ENCODE results near the gene ARHGEF12. TPM values are rescaled to one million over a fixed set of nuclear protein-coding genes. Genes with fewer than 3 reads are reported as not detected.

ARHGEF12 gene
- total and polyA plus RNA-seq, 2 experiments from 2014 or later: 9.0 to 38.9 TPM

- no peak overlapping the region for H3K27ac Mint-ChIP-seq
- H3K36me3 ChIP-seq (ENCODE audit: insufficient read depth): no peaks in the 10 kb centered on the region
- 0 out of 2 replicates have a peak, but pooled peaks cover 3% of the 10 kb centered on the region for H3F3A ChIP-seq (replicated peaks; ENCODE audit: low read depth)
- peaks cover 32% of the 10 kb centered on the region for H3K4me1 Mint-ChIP-seq
- TF ChIP-seq ZNF114 (CRISPR knock-in tag; IDR thresholded peaks at IDR 0.05) (no peak), STAT1 (IDR thresholded peaks at IDR 0.05; ENCODE audit: unreplicated experiment) (no peak), ZNF331 (CRISPR knock-in tag; IDR thresholded peaks at IDR 0.05; ENCODE audit: low read depth) (no peak), NANOG (IDR thresholded peaks at IDR 0.05; ENCODE audit: borderline replicate concordance) (no peak), ZNF462 (CRISPR knock-in tag; IDR thresholded peaks at IDR 0.05) (no peak), CREB1 (CRISPR knock-in tag; IDR thresholded peaks at IDR 0.05; ENCODE audit: low read depth) (no peak), EZH2phosphoT487 (IDR thresholded peaks at IDR 0.05; ENCODE audit: unreplicated experiment) (no peak), EZH2 (IDR thresholded peaks at IDR 0.05; ENCODE audit: low read depth, unreplicated experiment) (no peak), POLR2AphosphoS5 (IDR thresholded peaks at IDR 0.05; ENCODE audit: low read depth) (no peak), JUNB (IDR thresholded peaks at IDR 0.05; ENCODE audit: unreplicated experiment) (no peak), REST (IDR thresholded peaks at IDR 0.05; ENCODE audit: unreplicated experiment) (no peak), ETS1 (IDR thresholded peaks at IDR 0.05) (no peak)
- TF ChIP-seq, protein P1, sequence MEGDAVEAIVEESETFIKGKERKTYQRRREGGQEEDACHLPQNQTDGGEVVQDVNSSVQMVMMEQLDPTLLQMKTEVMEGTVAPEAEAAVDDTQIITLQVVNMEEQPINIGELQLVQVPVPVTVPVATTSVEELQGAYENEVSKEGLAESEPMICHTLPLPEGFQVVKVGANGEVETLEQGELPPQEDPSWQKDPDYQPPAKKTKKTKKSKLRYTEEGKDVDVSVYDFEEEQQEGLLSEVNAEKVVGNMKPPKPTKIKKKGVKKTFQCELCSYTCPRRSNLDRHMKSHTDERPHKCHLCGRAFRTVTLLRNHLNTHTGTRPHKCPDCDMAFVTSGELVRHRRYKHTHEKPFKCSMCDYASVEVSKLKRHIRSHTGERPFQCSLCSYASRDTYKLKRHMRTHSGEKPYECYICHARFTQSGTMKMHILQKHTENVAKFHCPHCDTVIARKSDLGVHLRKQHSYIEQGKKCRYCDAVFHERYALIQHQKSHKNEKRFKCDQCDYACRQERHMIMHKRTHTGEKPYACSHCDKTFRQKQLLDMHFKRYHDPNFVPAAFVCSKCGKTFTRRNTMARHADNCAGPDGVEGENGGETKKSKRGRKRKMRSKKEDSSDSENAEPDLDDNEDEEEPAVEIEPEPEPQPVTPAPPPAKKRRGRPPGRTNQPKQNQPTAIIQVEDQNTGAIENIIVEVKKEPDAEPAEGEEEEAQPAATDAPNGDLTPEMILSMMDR (conservative IDR thresholded peaks at IDR 0.05; ENCODE audit: low read depth in 2 of 2): no peak
- H3K4me1 ChIP-seq (ENCODE audit: insufficient read depth): peaks cover 14% of the 10 kb centered on the region; the same call in 1 of the 2 replicates
- no peaks in the 10 kb centered on the region for H4K20me1 ChIP-seq (replicated peaks; ENCODE audit: insufficient read depth)
- no peaks in the 10 kb centered on the region for H3K9me3 Mint-ChIP-seq
- H3K4me2 ChIP-seq: no peak overlapping the region
- H3K79me2 ChIP-seq (replicated peaks; ENCODE audit: insufficient read depth): no peaks in the 10 kb centered on the region
- DNase-seq (ENCODE audit: low spot score) (no peak), ATAC-seq (no peak)
- H3K36me3 Mint-ChIP-seq (ENCODE audit: low read depth): no peaks in the 10 kb centered on the region; the same call in 2 of the 3 replicates
- no peak overlapping the region for H2AFZ ChIP-seq
- H3K27me3 Mint-ChIP-seq (ENCODE audit: insufficient read depth, low read depth, poor library complexity): peaks cover 34% of the 10 kb centered on the region
- H3K4me3 Mint-ChIP-seq: no peak overlapping the region
- no peak overlapping the region for H3K4me3 ChIP-seq
- no peak overlapping the region for H3K27ac ChIP-seq (ENCODE audit: low read depth)
- H3K27me3 ChIP-seq (ENCODE audit: insufficient read depth): peaks cover 9% of the 10 kb centered on the region; the same call in 1 of the 2 replicates
- H3K9me2 ChIP-seq (ENCODE audit: insufficient read depth): no peaks in the 10 kb centered on the region
Observed at GRCh38 chr11:120514541-120515121, 178.4 kb downstream of the ARHGEF12 start.
